Sigmoid colon (tissue), 4 donors: Measurements from ENCODE around the gene UBQLN4.

Source experiments
- CTCF ChIP-seq, 4 experiments: fragments of 450-650 bp in 3 of 4; fragments of 200-600 bp in 1 of 4; IDR thresholded peaks; one replicate each; pipeline ENCODE4 v1.5.1; 2016 to 2019; ENCODE audit warnings: antibody characterized with exemption in 4 of 4, mild to moderate bottlenecking in 3 of 4, moderate library complexity in 2 of 4
- EP300 ChIP-seq, 4 donors: sonication (generic); formaldehyde crosslinking; IDR thresholded peaks; one replicate each; pipeline ENCODE4 v1.6.1; 2017; ENCODE audit warnings: antibody characterized with exemption in 4 of 4
- POLR2A ChIP-seq, 2 donors: fragments of 450-650 bp; IDR thresholded peaks; one replicate each; pipeline ENCODE4 v1.6.1; 2016; ENCODE audit warnings: antibody characterized with exemption in 2 of 2, mild to moderate bottlenecking in 2 of 2, moderate library complexity in 2 of 2
- POLR2AphosphoS5 ChIP-seq, 4 donors: sonication (generic); formaldehyde crosslinking; IDR thresholded peaks; one replicate each; pipeline ENCODE4 v1.6.1; 2017; ENCODE audit warnings: antibody characterized with exemption in 4 of 4

GRCh38 chr1:156078728-156079127, 25.1 kb upstream of the UBQLN4 start:
- TF ChIP-seq CTCF (IDR thresholded peaks at IDR 0.05) (no peak), POLR2AphosphoS5 (IDR thresholded peaks at IDR 0.05) (no peak), EP300 (IDR thresholded peaks at IDR 0.05) (no peak), POLR2A (IDR thresholded peaks at IDR 0.05) (no peak)
